HepG2 (cell line): ENCODE data around the gene MCRIP2. TPM values are rescaled to one million over a fixed set of nuclear protein-coding genes. Genes with fewer than 3 reads are reported as not detected.
A peak's percentile ranks its signal among the peaks of the same experiment; 100 is the strongest.

Experiments used
- AGO1 ChIP-seq: fragments of 200-400 bp; formaldehyde crosslinking; IDR thresholded peaks from 2 replicates; pipeline ENCODE4 v1.6.1; 2017; ENCODE audit warnings: mild to moderate bottlenecking, low read depth, low read length, moderate library complexity; ENCODE audit not compliant: poor library complexity, severe bottlenecking
- AGO2 ChIP-seq: fragments of 200-400 bp; formaldehyde crosslinking; optimal IDR thresholded peaks from 2 replicates; pipeline ENCODE3; 2017; ENCODE audit warnings: mild to moderate bottlenecking, low read depth, low read length, moderate library complexity
- AHR ChIP-seq: IDR thresholded peaks from 2 replicates; pipeline ENCODE4 v1.6.1; 2018; ENCODE audit warnings: missing genetic modification reagents, missing compliant biosample characterization
- AKAP8 ChIP-seq: sonication (generic); formaldehyde crosslinking; IDR thresholded peaks from 2 replicates; pipeline ENCODE4 v1.5.1; 2020; ENCODE audit warnings: mild to moderate bottlenecking, missing genetic modification reagents
- ATRX ChIP-seq: sonication (generic); formaldehyde crosslinking; IDR thresholded peaks from 2 replicates; pipeline ENCODE4 v1.4.0; 2020; ENCODE audit warnings: missing genetic modification reagents, borderline replicate concordance
- BRD4 ChIP-seq: sonication (generic); formaldehyde crosslinking; IDR thresholded peaks from 2 replicates; pipeline ENCODE4 v1.4.0; 2020; ENCODE audit warnings: missing genetic modification reagents
- FIP1L1 ChIP-seq: fragments of 200-400 bp; formaldehyde crosslinking; IDR thresholded peaks from 2 replicates; pipeline ENCODE4 v1.6.1; 2018; ENCODE audit warnings: low read depth, mild to moderate bottlenecking, low read length, moderate library complexity, borderline replicate concordance; ENCODE audit not compliant: insufficient read depth
- FOXJ3 ChIP-seq: sonication (generic); formaldehyde crosslinking; IDR thresholded peaks from 2 replicates; pipeline ENCODE4 v1.4.0; 2020; ENCODE audit warnings: missing genetic modification reagents, mild to moderate bottlenecking, borderline replicate concordance
- JDP2 ChIP-seq: sonication (generic); formaldehyde crosslinking; IDR thresholded peaks from 2 replicates; pipeline ENCODE4 v1.8.1; 2022; ENCODE audit warnings: missing genetic modification reagents, borderline replicate concordance
- NFIB ChIP-seq: sonication (generic); formaldehyde crosslinking; IDR thresholded peaks from 2 replicates; pipeline ENCODE4 v1.9.0; 2021; ENCODE audit warnings: missing genetic modification reagents, mild to moderate bottlenecking, borderline replicate concordance
- NR2F2 ChIP-seq: IDR thresholded peaks from 2 replicates; pipeline ENCODE4 v1.6.1; 2012; ENCODE audit warnings: low read depth, inconsistent platforms, borderline replicate concordance
- POLR2G ChIP-seq: fragments of 200-400 bp; formaldehyde crosslinking; IDR thresholded peaks from 2 replicates; pipeline ENCODE4 v1.6.1; 2018; ENCODE audit warnings: mild to moderate bottlenecking, low read depth, low read length, moderate library complexity
- RBFOX2 ChIP-seq: fragments of 200-400 bp; formaldehyde crosslinking; IDR thresholded peaks from 2 replicates; pipeline ENCODE4 v1.6.1; 2017; ENCODE audit warnings: low read depth, mild to moderate bottlenecking, low read length
- SNAI1 ChIP-seq: sonication (generic); formaldehyde crosslinking; IDR thresholded peaks from 2 replicates; pipeline ENCODE4 v1.5.0; 2020; ENCODE audit warnings: mild to moderate bottlenecking, missing genetic modification reagents, borderline replicate concordance
- TAF1 ChIP-seq: sonication (generic); formaldehyde crosslinking; IDR thresholded peaks from 2 replicates; pipeline ENCODE4 v1.4.0; 2020; ENCODE audit warnings: missing genetic modification reagents
- TSC22D2 ChIP-seq: sonication (generic); formaldehyde crosslinking; IDR thresholded peaks from 2 replicates; pipeline ENCODE4 v1.5.1; 2020; ENCODE audit warnings: missing genetic modification reagents, mild to moderate bottlenecking, borderline replicate concordance
- ZBTB38 ChIP-seq: sonication (generic); formaldehyde crosslinking; IDR thresholded peaks from 2 replicates; pipeline ENCODE4 v1.5.1; 2020; ENCODE audit warnings: mild to moderate bottlenecking, missing genetic modification reagents
- ZFP82 ChIP-seq: sonication (generic); formaldehyde crosslinking; IDR thresholded peaks from 2 replicates; pipeline ENCODE4 v1.5.1; 2020; ENCODE audit warnings: mild to moderate bottlenecking, missing genetic modification reagents, borderline replicate concordance
- ZNF510 ChIP-seq: sonication (generic); formaldehyde crosslinking; IDR thresholded peaks from 2 replicates; pipeline ENCODE4 v1.4.0; 2020; ENCODE audit warnings: low read depth, mild to moderate bottlenecking, missing genetic modification reagents
- ZNF660 ChIP-seq: sonication (generic); formaldehyde crosslinking; IDR thresholded peaks from 2 replicates; pipeline ENCODE4 v1.5.1; 2020; ENCODE audit warnings: mild to moderate bottlenecking, low read depth, missing genetic modification reagents, borderline replicate concordance
- ZNF703 ChIP-seq: sonication (generic); formaldehyde crosslinking; IDR thresholded peaks from 2 replicates; pipeline ENCODE4 v1.5.1; 2020; ENCODE audit warnings: missing genetic modification reagents, mild to moderate bottlenecking, moderate library complexity, borderline replicate concordance
- ZNF709 ChIP-seq: sonication (generic); formaldehyde crosslinking; IDR thresholded peaks from 2 replicates; pipeline ENCODE4 v1.5.0; 2020; ENCODE audit warnings: mild to moderate bottlenecking, missing genetic modification reagents
- ZZZ3 ChIP-seq: sonication (generic); formaldehyde crosslinking; IDR thresholded peaks from 2 replicates; pipeline ENCODE4 v1.4.0; 2020; ENCODE audit warnings: missing genetic modification reagents, mild to moderate bottlenecking, borderline replicate concordance
- polyA plus RNA-seq, 8 experiments: library from polyadenylated mRNA; depleted of rRNA in 3 of 8; stranded (reverse) in 7 of 8; unstranded in 1 of 8; fragments of >200 nt; fragmentation: Illumina TruSeq in 4 of 8; extraction: Trizol in 4 of 8; gene quantifications; 2 replicates each; pipeline versions ENCODE4 v1.2.1 to v1.2.3, GENCODE V29; 2011 to 2016; ENCODE audit warnings: low read depth in 4 of 8, missing spikeins in 1 of 8, mixed read lengths in 1 of 8; ENCODE audit not compliant: insufficient read depth in 1 of 8
- total RNA-seq, 5 experiments: library from RNA; depleted of rRNA; stranded (reverse); fragments of >200 nt; fragmentation: Illumina TruSeq; extraction: Trizol; gene quantifications; 2 replicates each; pipeline ENCODE4 v1.2.3, GENCODE V29; 2016; ENCODE audit warnings: low read depth in 1 of 5
- TF ChIP-seq, protein P1 (sequence below): sonication (generic); formaldehyde crosslinking; IDR thresholded peaks from 2 replicates; pipeline ENCODE4 v1.4.0; 2020; ENCODE audit warnings: missing genetic modification reagents
- TF ChIP-seq, protein P2 (sequence below): sonication (generic); formaldehyde crosslinking; IDR thresholded peaks from 2 replicates; pipeline ENCODE4 v1.8.0; 2022; ENCODE audit warnings: missing genetic modification reagents, mild to moderate bottlenecking, inconsistent platforms, borderline replicate concordance

Gene MCRIP2
- total and polyA plus RNA-seq, 2 of the 13 experiments (the other 11 are each of a cell fraction or from before 2014, with no cell fraction given), result 39.6 to 76.7 TPM

GRCh38 chr16:668519-669171, 27.0 kb downstream of the MCRIP2 start (continued):
- TF ChIP-seq ZZZ3 (no peak), RBFOX2 (peak; percentile 24), BRD4 (CRISPR knock-in tag) (no peak; the same call in 1 of the 2 replicates), ZNF660 (no peak), AKAP8 (CRISPR knock-in tag) (no peak), FIP1L1 (no peak), TAF1 (no peak), NR2F2 (no peak), ZNF510 (CRISPR knock-in tag) (no peak), ZFP82 (no peak), ATRX (CRISPR knock-in tag) (no peak), TSC22D2 (CRISPR knock-in tag) (no peak), NFIB (CRISPR knock-in tag) (0 out of 2 replicates have a peak, but pooled peaks have one; percentile 64), AHR (CRISPR knock-in tag) (no peak), SNAI1 (CRISPR knock-in tag) (no peak), POLR2G (no peak), FOXJ3 (CRISPR knock-in tag) (no peak), AGO1 (peak; percentile 69), ZNF709 (CRISPR knock-in tag) (no peak), ZBTB38 (no peak), ZNF703 (no peak), JDP2 (CRISPR knock-in tag) (no peak), AGO2 (peak; percentile 2)
- TF ChIP-seq, protein P1, sequence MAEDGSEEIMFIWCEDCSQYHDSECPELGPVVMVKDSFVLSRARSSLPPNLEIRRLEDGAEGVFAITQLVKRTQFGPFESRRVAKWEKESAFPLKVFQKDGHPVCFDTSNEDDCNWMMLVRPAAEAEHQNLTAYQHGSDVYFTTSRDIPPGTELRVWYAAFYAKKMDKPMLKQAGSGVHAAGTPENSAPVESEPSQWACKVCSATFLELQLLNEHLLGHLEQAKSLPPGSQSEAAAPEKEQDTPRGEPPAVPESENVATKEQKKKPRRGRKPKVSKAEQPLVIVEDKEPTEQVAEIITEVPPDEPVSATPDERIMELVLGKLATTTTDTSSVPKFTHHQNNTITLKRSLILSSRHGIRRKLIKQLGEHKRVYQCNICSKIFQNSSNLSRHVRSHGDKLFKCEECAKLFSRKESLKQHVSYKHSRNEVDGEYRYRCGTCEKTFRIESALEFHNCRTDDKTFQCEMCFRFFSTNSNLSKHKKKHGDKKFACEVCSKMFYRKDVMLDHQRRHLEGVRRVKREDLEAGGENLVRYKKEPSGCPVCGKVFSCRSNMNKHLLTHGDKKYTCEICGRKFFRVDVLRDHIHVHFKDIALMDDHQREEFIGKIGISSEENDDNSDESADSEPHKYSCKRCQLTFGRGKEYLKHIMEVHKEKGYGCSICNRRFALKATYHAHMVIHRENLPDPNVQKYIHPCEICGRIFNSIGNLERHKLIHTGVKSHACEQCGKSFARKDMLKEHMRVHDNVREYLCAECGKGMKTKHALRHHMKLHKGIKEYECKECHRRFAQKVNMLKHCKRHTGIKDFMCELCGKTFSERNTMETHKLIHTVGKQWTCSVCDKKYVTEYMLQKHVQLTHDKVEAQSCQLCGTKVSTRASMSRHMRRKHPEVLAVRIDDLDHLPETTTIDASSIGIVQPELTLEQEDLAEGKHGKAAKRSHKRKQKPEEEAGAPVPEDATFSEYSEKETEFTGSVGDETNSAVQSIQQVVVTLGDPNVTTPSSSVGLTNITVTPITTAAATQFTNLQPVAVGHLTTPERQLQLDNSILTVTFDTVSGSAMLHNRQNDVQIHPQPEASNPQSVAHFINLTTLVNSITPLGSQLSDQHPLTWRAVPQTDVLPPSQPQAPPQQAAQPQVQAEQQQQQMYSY, result no peak
- TF ChIP-seq, protein P2, sequence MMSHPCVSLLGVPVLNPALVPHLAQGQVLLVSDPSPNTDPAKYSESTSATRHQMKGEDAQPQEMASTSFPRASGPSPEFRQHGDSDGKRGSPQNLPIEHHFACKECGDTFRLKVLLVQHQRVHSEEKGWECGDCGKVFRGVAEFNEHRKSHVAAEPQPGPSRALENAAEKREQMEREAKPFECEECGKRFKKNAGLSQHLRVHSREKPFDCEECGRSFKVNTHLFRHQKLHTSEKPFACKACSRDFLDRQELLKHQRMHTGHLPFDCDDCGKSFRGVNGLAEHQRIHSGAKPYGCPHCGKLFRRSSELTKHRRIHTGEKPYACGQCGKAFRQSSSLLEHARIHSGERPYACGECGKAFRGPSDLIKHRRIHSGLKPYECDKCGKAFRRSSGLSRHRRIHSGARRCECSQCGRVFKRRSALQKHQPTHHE (CRISPR knock-in tag), result no peak
